GM12878 (cell line): ENCODE results near the gene CAMTA1. TPM values are rescaled to one million over a fixed set of nuclear protein-coding genes. Genes with fewer than 3 reads are reported as not detected.

Experiments used
- ATAC-seq: fragments of 200-7000 bp; cut with Tn5 transposase; 3 replicates; pipeline ENCODE4 v1.9.1; 2020; ENCODE audit warnings: mild to moderate bottlenecking, moderate library complexity
- BruUV-seq: library from RNA; stranded (reverse); fragments of 400-500 nt; replicated peaks from 2 replicates; lab custom pipeline; 2021; lab: Mats Ljungman, UMichigan
- CTCF ChIA-PET: fragments of 300-600 bp; sonication (Branson Sonifier 250); formaldehyde crosslinking; extraction: SDS; loops from one replicate; lab custom pipeline; 2021; ENCODE audit warnings: inconsistent platforms; lab: Yijun Ruan, JAX
- POLR2A ChIA-PET: fragments of 350-600 bp; formaldehyde crosslinking; extraction: SDS; loops from one replicate; lab custom pipeline; 2021; ENCODE audit warnings: inconsistent platforms; lab: Charles Lee
- RAD21 ChIA-PET: fragments of 300-600 bp; sonication (Branson Sonifier 250); formaldehyde crosslinking; loops from one replicate; lab custom pipeline; 2023; ENCODE audit warnings: antibody characterized with exemption; ENCODE audit not compliant: unreplicated experiment; lab: Charles Lee
- SMC1A ChIA-PET: fragments of 300-600 bp; sonication (Branson Sonifier 250); formaldehyde crosslinking; loops from one replicate; lab custom pipeline; 2023; ENCODE audit not compliant: unreplicated experiment, uncharacterized antibody; lab: Charles Lee
- DNase-seq: peaks from one replicate; pipeline ENCODE4 v3.0.0-alpha.2; 2011; ENCODE audit warnings: low read depth, low spot score
- FAIRE-seq: peaks from 3 replicates; lab custom pipeline; 2011; peaks lifted over from hg19 to GRCh38; lab: Jason Lieb, UNC
- H2AFZ ChIP-seq: 2 replicates; pipeline ENCODE4 v1.6.0; 2011; ENCODE audit warnings: low read depth, low read length, control low read depth; ENCODE audit not compliant: control insufficient read depth
- H3K27ac ChIP-seq: 2 replicates; pipeline ENCODE4 v1.5.1; 2011; ENCODE audit warnings: control low read depth; ENCODE audit not compliant: control insufficient read depth, insufficient read depth
- H3K27me3 ChIP-seq, 2 experiments: replicated peaks in 1 of 2; 2 replicates each; pipeline versions ENCODE4 v1.6.0 to v1.6.1; 2011; ENCODE audit warnings: low read length in 1 of 2; ENCODE audit not compliant: control insufficient read depth in 2 of 2, insufficient read depth in 2 of 2
- H3K36me3 ChIP-seq, 2 experiments: 2 replicates each; pipeline ENCODE4 v1.5.1; 2011; ENCODE audit warnings: low read length in 1 of 2; ENCODE audit not compliant: control insufficient read depth in 2 of 2, insufficient read depth in 2 of 2
- H3K4me1 ChIP-seq: 2 replicates; pipeline ENCODE4 v1.6.1; 2011; ENCODE audit warnings: mild to moderate bottlenecking, low read length, moderate library complexity, mixed read lengths; ENCODE audit not compliant: control insufficient read depth, insufficient read depth
- H3K4me2 ChIP-seq: 2 replicates; pipeline ENCODE4 v1.6.0; 2011; ENCODE audit warnings: control low read depth; ENCODE audit not compliant: control insufficient read depth, insufficient read depth
- H3K4me3 ChIP-seq: fragments of 200-600 bp; sonication (generic); 2 replicates; pipeline ENCODE4 v1.5.1; 2016
- H3K79me2 ChIP-seq: 2 replicates; pipeline ENCODE4 v1.6.0; 2011; ENCODE audit warnings: low read length; ENCODE audit not compliant: control insufficient read depth, insufficient read depth
- H3K9ac ChIP-seq: 2 replicates; pipeline ENCODE4 v1.8.0; 2011; ENCODE audit warnings: low read length, control low read depth, mixed read lengths; ENCODE audit not compliant: control insufficient read depth, insufficient read depth
- H3K9me3 ChIP-seq: replicated peaks from 3 replicates; pipeline ENCODE4 v1.5.1; 2011; ENCODE audit warnings: mild to moderate bottlenecking, low read length; ENCODE audit not compliant: control insufficient read depth, insufficient read depth
- H4K20me1 ChIP-seq: 2 replicates; pipeline ENCODE4 v1.6.0; 2011; ENCODE audit not compliant: control insufficient read depth, insufficient read depth
- CEBPB ChIP-seq, 2 experiments: fragments of 150-350 bp in 1 of 2; IDR thresholded peaks; 2 replicates each; pipeline ENCODE4 v1.6.1; 2012 to 2014; ENCODE audit warnings: low read depth in 2 of 2, low read length in 2 of 2, borderline replicate concordance in 1 of 2, inconsistent platforms in 1 of 2
- DPF2 ChIP-seq: fragments of 450-650 bp; IDR thresholded peaks from 2 replicates; pipeline ENCODE4 v1.6.1; 2017; ENCODE audit warnings: mild to moderate bottlenecking
- EZH2 ChIP-seq: IDR thresholded peaks from 2 replicates; pipeline ENCODE4 v1.6.1; 2012; ENCODE audit warnings: low read depth, mild to moderate bottlenecking, control low read depth, inconsistent platforms, low read length, borderline replicate concordance; ENCODE audit not compliant: control insufficient read depth
- GATAD2B ChIP-seq: fragments of 450-650 bp; conservative IDR thresholded peaks from 2 replicates; pipeline ENCODE4 v1.6.1; 2017; ENCODE audit warnings: low read depth, mild to moderate bottlenecking, moderate library complexity
- KLF5 ChIP-seq: fragments of 450-650 bp; IDR thresholded peaks from 2 replicates; pipeline ENCODE4 v1.6.1; 2014; ENCODE audit warnings: mild to moderate bottlenecking; ENCODE audit not compliant: partially characterized antibody
- MXI1 ChIP-seq: fragments of 150-350 bp; IDR thresholded peaks from 2 replicates; pipeline ENCODE4 v1.6.1; 2011; ENCODE audit warnings: low read depth, mild to moderate bottlenecking, inconsistent platforms, low read length, improper control_type of control experiment
- NFXL1 ChIP-seq: fragments of 450-650 bp; IDR thresholded peaks from 2 replicates; pipeline ENCODE4 v1.6.1; 2017; ENCODE audit warnings: antibody characterized with exemption, mild to moderate bottlenecking, borderline replicate concordance
- SIX5 ChIP-seq: IDR thresholded peaks from 2 replicates; pipeline ENCODE4 v1.6.1; 2011; ENCODE audit warnings: mild to moderate bottlenecking, low read depth, low read length, moderate library complexity; ENCODE audit not compliant: severe bottlenecking
- SREBF1 ChIP-seq: IDR thresholded peaks from 2 replicates; pipeline ENCODE4 v1.6.1; 2012; ENCODE audit warnings: mild to moderate bottlenecking, low read length
- WGBS: methylation state at CpG from one replicate; pipeline ENCODE4 v1.1.6; 2016; ENCODE audit warnings: low lambda C conversion rate; ENCODE audit not compliant: insufficient replicate concordance, insufficient coverage; ENCODE audit errors: missing lambda C conversion rate; 5-methylcytosine and 5-hydroxymethylcytosine counted together
- in situ Hi-C: fragments of 300-500 bp; cut with MboI; formaldehyde crosslinking; loops from 9 replicates; pipeline ENCODE4 v1.14.3; 2018; ENCODE audit warnings: mixed read lengths
- intact Hi-C: fragments of 100-400 bp; cut with micrococcal nuclease; formaldehyde crosslinking; loops from one replicate; pipeline ENCODE4 v1.14.2; 2022; ENCODE audit not compliant: unreplicated experiment
- polyA plus RNA-seq, 11 experiments: library from polyadenylated mRNA; depleted of rRNA in 4 of 11; unstranded in 6 of 11; stranded (reverse) in 5 of 11; fragments of >200 nt; fragmentation: Nextera tagmentation in 4 of 11; fragmentation: Illumina TruSeq in 1 of 11; extraction: Ambion mirVana in 4 of 11; extraction: Trizol in 1 of 11; gene quantifications; 1 replicate in 1 of 11; 2 replicates in 10 of 11; pipeline versions ENCODE4 v1.2.1 to v1.2.3, GENCODE V29; 2011 to 2016; ENCODE audit warnings: inconsistent platforms in 2 of 11, missing spikeins in 2 of 11, low read depth in 1 of 11
- total RNA-seq, 4 experiments: library from RNA; depleted of rRNA in 3 of 4; stranded (reverse); fragments of >200 nt in 3 of 4; fragmentation: Illumina TruSeq in 1 of 4; extraction: Trizol in 1 of 4; gene quantifications; 2 replicates each; pipeline versions ENCODE4 v1.2.1 to v1.2.3, GENCODE V29; 2013 to 2021
- TF ChIP-seq, protein P1 (sequence below): fragments of 450-650 bp; IDR thresholded peaks from 2 replicates; pipeline ENCODE4 v1.6.1; 2017; ENCODE audit warnings: antibody characterized with exemption, mild to moderate bottlenecking, moderate library complexity
- TF ChIP-seq, protein P2 (sequence below): fragments of 450-650 bp; IDR thresholded peaks from 2 replicates; pipeline ENCODE4 v1.6.1; 2017; ENCODE audit warnings: mild to moderate bottlenecking, moderate library complexity
- TF ChIP-seq, protein P3 (sequence below): IDR thresholded peaks from 2 replicates; pipeline ENCODE4 v1.6.1; 2011; ENCODE audit warnings: borderline replicate concordance, low read depth, mild to moderate bottlenecking, moderate library complexity, mixed read lengths, low read length; ENCODE audit not compliant: insufficient read depth; ENCODE audit errors: extremely low read length

Gene CAMTA1
- total and polyA plus RNA-seq, 10 of the 15 experiments (the other 5 are each of a cell fraction or from before 2014, with no cell fraction given), result 37.7 to 148 (median 76.4) TPM

DNA sequence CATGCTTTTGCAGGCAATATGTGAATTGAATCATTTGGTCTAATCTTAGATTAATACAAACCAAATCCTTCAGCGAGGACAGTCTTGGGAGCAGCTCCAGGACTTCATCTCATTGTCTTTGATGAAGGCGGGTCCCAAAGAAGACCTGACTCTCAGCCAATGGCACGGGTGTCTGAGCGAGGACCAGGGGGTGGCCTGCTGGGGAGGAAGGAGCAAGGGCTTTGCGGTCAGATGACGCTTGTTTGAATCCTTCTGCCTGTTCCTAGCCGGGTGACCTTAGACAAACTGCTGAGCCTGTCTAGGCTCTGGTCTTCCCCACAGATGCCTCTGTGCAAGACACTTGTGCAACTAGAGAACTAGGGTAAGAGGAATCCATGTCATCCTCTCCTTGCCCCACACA lies 673.7 kb downstream of the CAMTA1 start:
- TF ChIP-seq NFXL1, result no peak
- TF ChIP-seq KLF5, result no peak
- no peak for TF ChIP-seq GATAD2B
- TF ChIP-seq CEBPB (IDR thresholded peaks at IDR 0.05; ENCODE audit: borderline replicate concordance in 1 of 2, low read depth in 2 of 2, low read length in 2 of 2), result no peak
- TF ChIP-seq, protein P1, sequence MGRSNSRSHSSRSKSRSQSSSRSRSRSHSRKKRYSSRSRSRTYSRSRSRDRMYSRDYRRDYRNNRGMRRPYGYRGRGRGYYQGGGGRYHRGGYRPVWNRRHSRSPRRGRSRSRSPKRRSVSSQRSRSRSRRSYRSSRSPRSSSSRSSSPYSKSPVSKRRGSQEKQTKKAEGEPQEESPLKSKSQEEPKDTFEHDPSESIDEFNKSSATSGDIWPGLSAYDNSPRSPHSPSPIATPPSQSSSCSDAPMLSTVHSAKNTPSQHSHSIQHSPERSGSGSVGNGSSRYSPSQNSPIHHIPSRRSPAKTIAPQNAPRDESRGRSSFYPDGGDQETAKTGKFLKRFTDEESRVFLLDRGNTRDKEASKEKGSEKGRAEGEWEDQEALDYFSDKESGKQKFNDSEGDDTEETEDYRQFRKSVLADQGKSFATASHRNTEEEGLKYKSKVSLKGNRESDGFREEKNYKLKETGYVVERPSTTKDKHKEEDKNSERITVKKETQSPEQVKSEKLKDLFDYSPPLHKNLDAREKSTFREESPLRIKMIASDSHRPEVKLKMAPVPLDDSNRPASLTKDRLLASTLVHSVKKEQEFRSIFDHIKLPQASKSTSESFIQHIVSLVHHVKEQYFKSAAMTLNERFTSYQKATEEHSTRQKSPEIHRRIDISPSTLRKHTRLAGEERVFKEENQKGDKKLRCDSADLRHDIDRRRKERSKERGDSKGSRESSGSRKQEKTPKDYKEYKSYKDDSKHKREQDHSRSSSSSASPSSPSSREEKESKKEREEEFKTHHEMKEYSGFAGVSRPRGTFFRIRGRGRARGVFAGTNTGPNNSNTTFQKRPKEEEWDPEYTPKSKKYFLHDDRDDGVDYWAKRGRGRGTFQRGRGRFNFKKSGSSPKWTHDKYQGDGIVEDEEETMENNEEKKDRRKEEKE, result no peak
- TF ChIP-seq, protein P2, sequence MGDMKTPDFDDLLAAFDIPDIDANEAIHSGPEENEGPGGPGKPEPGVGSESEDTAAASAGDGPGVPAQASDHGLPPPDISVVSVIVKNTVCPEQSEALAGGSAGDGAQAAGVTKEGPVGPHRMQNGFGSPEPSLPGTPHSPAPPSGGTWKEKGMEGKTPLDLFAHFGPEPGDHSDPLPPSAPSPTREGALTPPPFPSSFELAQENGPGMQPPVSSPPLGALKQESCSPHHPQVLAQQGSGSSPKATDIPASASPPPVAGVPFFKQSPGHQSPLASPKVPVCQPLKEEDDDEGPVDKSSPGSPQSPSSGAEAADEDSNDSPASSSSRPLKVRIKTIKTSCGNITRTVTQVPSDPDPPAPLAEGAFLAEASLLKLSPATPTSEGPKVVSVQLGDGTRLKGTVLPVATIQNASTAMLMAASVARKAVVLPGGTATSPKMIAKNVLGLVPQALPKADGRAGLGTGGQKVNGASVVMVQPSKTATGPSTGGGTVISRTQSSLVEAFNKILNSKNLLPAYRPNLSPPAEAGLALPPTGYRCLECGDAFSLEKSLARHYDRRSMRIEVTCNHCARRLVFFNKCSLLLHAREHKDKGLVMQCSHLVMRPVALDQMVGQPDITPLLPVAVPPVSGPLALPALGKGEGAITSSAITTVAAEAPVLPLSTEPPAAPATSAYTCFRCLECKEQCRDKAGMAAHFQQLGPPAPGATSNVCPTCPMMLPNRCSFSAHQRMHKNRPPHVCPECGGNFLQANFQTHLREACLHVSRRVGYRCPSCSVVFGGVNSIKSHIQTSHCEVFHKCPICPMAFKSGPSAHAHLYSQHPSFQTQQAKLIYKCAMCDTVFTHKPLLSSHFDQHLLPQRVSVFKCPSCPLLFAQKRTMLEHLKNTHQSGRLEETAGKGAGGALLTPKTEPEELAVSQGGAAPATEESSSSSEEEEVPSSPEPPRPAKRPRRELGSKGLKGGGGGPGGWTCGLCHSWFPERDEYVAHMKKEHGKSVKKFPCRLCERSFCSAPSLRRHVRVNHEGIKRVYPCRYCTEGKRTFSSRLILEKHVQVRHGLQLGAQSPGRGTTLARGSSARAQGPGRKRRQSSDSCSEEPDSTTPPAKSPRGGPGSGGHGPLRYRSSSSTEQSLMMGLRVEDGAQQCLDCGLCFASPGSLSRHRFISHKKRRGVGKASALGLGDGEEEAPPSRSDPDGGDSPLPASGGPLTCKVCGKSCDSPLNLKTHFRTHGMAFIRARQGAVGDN, result no peak
- TF ChIP-seq DPF2, result no peak
- no peak for TF ChIP-seq EZH2
- no peak for TF ChIP-seq SREBF1
- TF ChIP-seq SIX5, result no peak
- TF ChIP-seq, protein P3, sequence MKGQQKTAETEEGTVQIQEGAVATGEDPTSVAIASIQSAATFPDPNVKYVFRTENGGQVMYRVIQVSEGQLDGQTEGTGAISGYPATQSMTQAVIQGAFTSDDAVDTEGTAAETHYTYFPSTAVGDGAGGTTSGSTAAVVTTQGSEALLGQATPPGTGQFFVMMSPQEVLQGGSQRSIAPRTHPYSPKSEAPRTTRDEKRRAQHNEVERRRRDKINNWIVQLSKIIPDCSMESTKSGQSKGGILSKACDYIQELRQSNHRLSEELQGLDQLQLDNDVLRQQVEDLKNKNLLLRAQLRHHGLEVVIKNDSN, result no peak
- no peak for TF ChIP-seq MXI1
- TF ChIP-seq, all 136 proteins: peak for 0
- ATAC-seq, result no peak
- FAIRE-seq, result no peak
- Histone ChIP-seq H4K20me1 (no peaks in the 10 kb centered on the region; the same call in 1 of the 2 replicates), H3K4me1 (no peaks in the 10 kb centered on the region), H3K27ac (no peak overlapping the region), H3K9ac (no peak overlapping the region), H2AFZ (no peak overlapping the region), H3K36me3 (no peaks in the 10 kb centered on the region), H3K4me3 (no peak overlapping the region), H3K9me3 (no peaks in the 10 kb centered on the region), H3K4me2 (no peak overlapping the region), H3K79me2 (no peaks in the 10 kb centered on the region), H3K27me3 (peaks cover 0 to 1% of the 10 kb centered on the region in 2 experiments; a peak in 3 of 4 replicates)
- in situ Hi-C loops (no loop called here), intact Hi-C loops (no loop called here)
- RAD21 ChIA-PET, result no interaction called here
- 34% methylated on average over 7 of the region's 7 CpGs for WGBS
- SMC1A ChIA-PET, result no interaction called here
- no peak for DNase-seq
- CTCF ChIA-PET, result interaction anchor here (1.2 kb wide), 1 partner anchor 16 kb away, joined by 4 read pairs; no protein-coding TSS in a partner anchor
- POLR2A ChIA-PET, result no interaction called here
- no TSS peak for BruUV-seq
